GM18909 (cell line): ENCODE results near the gene SPRY4.
"Not testable (repeated sequence)": the region's sequence is repeated elsewhere in the genome, so short reads cannot be mapped to it uniquely, and the experiment has no call there.

ENCODE experiments used
- ATAC-seq: cut with Tn5 transposase; IDR thresholded peaks from one replicate; pipeline ENCODE4 v1.9.1; 2021; ENCODE audit warnings: mild to moderate bottlenecking; ENCODE audit not compliant: unreplicated experiment, poor library complexity

Gene SPRY4

DNA sequence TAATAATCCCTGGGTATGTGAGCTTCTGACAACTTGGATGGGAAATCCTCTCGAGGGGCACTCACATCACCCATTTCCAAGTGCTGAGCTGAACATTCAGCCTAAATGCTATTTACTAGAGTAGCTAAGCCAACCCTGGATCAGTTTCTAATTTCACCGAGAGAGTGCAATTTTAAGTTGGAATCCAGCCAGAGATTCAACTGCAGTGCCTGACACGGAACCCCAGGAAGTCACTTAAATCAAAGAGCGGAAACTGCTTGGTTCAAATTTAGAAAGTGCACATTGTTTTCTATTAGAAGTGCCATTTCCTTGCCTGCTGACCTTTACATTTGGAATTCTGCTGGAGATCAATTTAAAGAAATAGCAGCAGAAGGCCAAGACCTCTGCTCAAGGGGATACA is 8.8 kb downstream of the SPRY4 start:
- ATAC-seq = no peak

DNA sequence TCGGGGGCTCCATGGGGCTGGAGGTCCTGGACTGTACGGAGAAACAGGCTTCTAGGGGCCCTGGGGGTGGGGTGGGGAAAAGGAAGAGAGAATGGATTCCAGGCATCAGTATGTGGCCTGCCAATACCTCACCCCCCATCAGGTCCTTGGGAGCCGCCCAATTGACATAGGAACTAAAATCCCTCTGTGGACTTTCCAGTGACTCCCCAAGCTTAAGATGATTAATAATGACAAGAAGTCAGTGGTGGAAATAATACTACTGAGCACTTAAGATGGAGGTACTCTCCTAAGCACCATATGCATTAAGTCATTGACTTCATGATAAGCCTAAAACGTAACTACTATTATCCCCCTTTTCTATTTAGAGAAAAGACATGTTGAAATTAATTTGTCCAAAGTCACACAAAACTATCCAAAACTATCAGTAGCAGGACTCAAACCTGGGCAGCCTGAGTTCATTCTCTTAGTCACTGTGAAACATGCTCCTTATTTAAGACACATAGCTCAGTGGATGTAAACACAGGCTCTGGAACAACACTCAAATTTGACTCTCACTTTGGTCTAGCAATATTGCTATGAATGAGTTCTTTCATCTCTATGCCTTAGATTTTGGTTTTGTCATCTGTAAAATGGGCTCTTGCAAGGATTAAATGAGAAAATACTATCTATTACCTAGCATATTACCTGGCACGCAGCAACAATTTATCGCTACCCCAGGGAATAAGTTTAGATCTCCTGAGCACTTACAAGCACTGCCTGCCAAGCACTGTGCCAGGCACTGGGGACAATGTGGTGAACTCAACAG is 9.5 kb downstream of the SPRY4 start:
- no peak for ATAC-seq

DNA sequence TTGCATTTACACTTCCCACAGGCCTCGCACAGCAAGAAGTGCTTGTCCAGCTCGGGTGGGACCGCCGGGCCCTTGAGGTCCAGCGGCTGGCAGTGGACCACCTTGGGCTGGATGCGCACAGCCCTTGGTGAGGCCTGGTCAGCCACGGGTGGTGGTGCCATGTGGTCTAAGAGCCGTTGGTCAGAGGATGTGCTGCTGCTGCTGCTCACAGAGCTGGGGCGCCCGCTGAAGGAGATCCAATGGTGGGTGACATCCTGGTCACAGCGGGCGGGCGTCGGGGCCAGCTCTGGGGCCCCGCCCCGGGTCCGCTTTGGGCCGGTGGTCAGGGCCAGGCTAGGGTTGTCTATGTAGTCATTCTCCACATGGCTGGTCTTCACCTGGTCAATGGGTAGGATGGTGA is 10.2 kb downstream of the SPRY4 start:
- no peak for ATAC-seq

DNA sequence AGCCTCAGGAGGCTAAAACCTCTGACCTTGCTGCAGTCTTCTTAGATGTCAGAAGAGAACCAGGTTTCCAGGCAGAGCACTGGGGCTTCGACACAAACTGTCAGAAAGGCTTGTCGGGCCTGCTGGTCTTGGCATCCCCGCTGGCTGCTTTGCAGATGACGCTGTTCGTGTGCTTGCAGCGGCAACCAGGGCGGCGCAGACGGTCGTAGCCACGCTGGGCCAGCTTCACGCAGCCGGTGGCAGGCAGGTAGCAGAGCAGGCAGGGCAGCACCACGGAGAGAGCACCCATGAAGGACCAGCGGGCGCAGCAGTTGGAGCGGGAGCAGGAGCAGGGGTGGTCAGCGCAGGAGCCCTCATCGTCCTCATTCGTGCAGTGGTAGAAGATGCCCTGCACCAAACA is 10.7 kb downstream of the SPRY4 start:
- no peak for ATAC-seq

DNA sequence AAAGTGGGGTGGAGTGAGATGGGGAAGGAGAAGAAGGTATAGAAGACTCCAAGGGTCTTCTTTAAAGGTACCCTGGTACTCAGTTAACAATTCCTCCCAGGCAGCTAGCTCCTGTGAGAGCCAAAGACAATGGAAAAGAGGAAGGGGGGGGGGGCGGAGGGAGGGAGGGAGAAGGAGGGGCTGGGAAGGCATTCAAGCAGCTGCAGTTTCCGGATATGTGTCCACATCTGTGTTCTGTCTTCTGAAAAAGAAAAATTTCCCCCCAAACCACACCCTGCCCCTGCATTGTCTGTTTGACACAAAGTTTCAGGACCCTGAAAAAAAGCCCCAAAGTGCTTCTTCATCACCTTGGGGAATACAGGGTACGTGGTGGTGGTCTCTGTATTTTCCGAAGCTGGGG is 11.1 kb downstream of the SPRY4 start:
- ATAC-seq = no peak

DNA sequence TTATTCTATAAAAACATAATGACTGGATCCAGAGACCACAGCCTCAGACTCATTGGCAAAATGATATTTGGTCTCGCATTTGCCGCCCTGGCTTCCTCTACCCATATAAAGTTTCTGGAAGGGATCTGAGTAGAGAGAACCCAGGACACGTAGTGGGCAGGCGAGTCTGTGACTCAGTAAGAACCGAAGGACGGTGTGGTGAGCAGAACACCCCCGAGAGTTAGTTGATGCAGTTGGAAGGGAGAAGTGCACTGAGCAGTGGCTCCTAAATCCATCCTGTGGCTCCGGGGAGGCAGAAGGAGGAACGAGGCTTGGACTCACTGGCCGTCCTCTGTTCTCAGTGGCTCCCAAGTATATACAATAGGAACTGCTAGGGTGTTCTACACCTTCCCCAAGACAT is 11.5 kb downstream of the SPRY4 start:
- ATAC-seq = no peak

DNA sequence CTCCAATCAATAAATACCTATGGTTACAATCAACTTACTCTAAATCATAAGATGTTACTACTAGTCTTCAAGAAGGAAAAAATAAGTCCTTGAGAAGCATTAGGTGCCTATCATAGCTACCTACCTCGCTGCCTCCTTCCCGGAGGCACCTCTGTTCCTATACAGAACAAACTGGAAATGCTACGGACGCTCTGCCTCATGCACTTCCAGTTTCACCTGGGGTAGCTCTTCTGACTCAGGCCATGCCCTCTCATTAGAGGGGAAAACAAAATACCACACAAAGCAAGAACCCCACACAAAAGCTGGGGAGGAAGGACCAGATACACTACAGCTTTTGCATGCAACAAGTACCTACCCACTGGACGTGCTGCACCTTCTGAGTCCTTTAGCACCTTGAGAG is 12.4 kb downstream of the SPRY4 start:
- ATAC-seq = no peak

DNA sequence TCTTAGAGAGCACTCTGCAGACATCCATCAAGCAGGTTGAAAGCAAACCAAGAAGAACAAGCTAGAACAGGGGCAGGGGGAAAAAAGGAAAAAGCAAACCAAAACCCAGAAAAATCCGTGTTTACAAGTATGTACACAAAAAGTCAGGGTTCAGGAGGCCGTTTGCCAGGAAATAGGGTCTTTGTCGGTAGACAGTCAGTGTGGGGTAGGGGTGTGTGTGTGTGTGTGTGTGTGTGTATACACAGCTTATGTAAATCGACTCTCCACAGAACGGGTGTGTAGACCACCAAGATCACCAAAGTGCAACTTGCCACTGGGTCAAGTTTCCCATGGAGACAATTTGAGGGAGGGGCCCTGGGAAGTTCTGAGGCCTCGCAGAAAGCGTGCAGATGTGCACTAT is 13.1 kb downstream of the SPRY4 start:
- no peak for ATAC-seq

DNA sequence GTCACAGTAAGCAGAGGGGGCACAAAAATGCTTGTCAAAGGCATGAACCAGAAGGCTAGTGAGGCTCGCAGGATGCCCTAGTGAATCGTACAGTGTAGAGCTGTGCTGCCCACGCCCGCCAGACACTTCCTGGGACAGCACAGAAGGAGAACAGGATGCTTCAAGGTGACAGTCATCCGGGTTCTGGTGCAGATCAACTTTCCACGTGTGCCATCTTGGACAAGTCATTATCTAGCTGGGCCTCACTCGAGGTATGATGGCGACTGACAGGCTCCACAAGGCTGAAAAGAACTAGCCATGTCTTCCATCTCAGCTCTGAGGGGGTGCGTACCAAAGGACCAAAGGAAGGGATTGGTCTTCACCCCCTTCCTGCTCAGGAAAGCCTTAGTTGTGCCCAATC is 14.0 kb downstream of the SPRY4 start:
- ATAC-seq = no peak

DNA sequence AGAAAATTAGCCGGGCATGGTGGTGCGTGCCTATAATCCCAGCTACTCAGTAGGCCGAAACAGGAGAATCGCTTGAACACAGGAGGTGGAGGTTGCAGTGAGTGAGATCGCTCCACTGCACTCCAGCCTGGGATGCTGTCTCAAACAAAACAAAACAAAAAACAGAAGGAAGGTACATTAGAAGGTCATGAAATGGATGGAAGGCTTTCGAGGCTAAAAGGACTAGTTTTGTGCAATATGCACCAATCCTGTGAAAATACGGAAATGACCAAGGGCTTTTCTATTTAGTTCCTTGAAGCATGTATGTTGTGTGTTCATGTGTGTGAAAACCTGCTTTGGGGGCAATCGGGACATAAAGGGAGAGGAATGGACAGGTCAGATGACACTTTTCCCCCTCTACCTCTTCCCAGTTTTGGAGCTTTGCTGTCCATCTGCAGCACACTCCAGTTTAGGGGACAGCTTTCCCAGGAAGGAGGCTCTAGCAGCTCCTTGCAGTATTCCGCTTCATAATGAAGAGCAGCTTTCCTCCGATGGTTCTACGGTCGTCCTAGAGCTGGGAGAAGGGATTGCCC is 15.0 kb downstream of the SPRY4 start:
- ATAC-seq = no peak

DNA sequence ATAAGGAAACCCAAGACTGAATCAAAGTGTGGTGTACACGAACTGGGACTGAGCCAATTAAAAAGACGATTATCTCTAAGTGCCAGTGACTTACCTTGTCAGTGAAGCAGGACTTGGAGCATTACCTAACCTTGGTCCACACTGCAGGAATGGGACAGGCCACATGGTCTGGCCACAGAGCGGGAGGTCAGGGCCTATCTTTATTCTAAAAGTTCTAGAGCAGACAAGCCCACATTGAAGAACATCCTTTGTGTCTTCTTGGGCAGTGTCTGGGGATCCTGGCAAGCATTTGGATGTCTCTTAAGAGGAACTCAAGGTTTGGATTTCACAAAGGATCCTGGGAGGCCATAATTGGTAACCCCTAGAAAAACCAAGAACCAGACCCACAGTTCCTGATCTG is 16.5 kb downstream of the SPRY4 start:
- ATAC-seq = no peak

DNA sequence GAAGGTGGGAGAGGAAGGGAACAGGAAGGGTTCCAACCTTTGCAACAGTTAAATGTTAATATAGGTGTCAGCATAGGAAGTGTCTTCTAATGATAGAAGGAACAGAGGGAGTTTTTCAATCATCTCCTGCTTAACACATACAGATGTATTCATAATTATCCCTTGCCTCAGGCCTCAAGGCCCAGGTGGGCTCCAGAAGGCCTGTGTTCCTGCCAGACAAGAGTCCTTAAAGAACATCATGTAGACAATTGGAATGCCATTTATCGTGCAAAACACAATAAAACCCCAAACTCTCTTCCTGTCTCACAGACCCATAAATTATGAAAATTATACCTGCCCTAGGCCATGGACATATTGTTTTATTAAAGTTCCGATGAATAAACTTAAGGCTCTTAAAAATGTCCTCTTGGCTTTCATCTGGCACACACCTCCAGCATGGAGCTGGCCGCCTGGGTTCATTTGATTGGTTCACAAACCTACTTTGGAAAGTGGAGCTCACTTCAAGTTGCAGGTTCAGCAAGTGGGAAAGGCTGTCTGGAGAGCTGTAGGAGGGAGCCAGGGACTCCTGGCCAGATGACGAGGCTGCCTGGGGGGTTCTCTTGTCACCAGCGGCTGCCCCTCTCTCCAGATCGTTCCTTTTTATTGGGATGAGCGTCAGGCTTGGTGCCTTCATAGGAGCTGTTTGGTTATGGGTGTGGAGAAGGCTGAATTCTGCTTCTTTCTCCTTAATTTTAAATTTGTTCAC is 17.5 kb downstream of the SPRY4 start:
- no peak for ATAC-seq

DNA sequence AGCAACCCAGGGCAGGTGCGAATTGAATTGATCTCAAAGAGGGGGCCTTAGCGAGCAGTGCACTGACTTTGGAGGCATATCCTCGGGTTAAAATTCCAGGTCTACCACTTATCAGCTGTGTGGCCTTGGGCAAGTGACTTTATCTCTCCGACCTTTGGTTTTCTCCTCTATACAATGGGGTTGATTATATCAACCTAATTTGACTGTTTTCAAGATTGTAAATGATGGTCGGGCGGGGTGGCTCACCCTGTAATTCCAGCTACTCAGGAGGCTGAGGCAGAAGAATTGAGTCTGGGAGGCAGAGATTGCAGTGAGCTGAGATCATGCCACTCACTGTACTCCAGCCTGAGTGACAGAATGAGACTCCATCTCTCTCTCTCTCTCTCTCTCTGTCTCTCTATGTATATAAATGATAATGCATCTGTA is 18.7 kb downstream of the SPRY4 start:
- ATAC-seq = no peak

DNA sequence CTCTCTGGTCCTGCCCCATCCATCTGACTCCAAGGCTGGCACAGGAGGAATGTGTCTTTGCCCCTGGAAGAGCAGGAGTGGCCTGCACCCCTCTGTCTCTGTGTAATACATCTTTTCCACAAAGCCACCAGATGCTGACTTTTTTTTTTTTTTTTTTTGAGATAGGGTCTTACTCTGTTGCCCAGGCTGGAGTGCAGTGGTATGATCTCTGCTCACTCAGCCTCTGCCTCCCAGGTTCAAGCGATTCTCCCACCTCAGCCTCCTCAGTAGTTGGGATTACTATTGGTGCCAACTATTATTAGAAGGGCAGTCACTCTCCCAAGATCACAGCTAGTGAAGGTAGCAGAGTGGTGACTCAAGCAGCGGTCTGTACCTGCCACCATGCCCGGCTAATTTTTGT is 19.6 kb downstream of the SPRY4 start:
- ATAC-seq = no peak

DNA sequence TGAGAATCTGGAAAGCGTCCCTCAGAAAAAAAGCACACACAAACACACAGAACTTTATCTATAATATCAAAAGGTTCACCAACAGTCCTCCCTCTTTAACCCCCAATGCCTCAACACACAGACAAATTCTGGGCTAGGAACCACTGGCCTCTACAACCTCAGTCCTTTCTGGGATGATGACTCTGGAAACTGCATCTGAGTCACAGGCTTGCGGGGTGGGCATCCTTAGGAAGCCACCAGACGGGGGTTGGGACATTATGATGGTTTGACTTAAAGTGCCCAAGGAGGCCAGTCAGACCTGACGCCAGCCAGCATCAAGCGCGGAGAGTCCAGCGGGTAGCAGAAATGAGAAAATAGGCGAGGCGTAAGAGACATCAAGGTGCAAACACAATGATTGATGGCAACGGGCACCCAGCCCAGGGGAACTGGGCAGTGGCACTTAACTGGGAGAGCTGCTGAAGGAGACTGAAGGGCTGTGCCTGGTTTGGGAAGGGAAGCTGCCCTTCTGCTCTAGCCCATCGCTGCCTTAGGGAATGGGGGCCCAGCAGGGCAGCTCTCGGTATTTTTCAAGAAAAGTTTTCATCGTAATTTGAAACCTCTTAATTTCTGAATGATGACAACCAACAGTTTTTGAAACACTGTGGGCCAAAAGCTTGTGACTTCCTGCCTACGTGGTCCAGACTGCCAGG is 20.7 kb downstream of the SPRY4 start:
- no peak for ATAC-seq

DNA sequence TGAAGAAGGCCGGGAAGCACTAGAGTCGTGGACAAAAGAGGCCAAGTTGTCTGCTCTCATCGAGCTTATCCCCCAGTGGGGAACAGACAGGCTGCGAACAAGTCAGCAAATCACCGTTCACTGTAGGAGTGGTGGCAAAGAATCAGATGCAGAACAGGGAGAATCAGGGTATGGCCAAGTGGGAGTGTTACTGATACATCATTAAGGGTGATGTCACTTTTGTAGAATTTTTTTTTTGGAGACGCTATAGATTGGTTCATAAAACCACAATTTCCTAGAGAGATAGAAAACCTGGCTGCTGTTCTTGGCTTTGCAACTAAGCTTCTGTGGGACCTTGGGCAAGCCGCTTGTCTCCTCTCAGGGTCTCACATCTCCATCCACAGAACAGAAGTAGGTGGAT is 21.3 kb downstream of the SPRY4 start:
- no peak for ATAC-seq

DNA sequence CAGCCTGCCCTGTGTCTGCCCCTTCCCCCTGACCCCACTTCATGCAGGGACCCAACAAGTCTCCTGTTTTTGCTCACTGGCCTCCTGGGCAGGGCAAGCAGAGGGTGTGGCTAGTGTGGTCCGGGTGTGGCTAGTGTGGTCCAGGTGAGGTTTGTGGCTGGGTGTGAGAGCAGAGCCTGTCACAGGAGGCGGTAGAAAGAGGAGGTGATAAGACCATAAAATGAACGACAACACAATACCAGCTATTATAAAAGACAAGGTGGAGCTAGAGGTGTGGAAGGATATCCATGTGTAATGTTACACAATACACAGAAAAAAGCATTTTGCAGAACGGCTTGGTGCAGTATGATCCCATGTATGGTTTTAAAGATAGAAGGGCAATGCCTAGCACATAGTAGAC is 23.3 kb downstream of the SPRY4 start:
- no peak for ATAC-seq

DNA sequence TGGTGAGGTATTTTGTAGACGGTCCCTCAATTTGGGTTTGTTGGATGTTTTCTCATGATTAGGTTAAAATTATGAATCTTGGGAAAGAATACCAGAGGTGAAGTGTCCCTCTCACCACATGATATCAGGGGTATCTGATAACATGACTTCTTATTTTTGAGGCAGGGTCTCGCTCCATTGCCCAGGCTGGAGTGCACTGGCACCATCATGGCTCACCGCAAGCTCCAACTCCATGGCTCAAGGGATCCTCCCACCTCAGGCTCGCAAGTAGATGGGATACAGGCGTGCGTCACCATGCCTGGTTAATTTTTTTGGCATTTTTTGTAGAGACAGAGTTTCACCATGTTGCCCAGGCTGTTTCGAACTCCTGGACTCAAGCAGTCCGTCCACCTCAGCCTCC is 24.1 kb downstream of the SPRY4 start:
- ATAC-seq = no peak

DNA sequence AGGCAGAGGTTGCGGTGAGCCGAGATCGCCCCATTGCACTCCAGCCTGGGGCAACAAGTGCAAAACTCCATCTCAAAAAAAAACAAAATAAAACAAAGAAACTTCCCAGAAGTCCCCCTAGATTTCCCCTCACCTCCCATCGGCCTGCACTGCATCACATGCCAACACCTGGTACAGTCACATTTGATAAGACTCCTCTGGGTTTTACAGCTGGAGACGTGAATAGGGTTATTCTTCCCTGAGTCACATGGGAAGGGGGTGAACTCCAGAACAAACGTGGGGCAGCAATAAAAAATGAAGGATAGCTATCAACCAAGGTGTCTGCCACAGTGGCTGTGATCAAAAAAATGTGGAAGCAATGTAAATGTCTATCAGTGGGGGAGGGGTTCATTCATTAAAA is 26.0 kb downstream of the SPRY4 start:
- ATAC-seq = no peak

DNA sequence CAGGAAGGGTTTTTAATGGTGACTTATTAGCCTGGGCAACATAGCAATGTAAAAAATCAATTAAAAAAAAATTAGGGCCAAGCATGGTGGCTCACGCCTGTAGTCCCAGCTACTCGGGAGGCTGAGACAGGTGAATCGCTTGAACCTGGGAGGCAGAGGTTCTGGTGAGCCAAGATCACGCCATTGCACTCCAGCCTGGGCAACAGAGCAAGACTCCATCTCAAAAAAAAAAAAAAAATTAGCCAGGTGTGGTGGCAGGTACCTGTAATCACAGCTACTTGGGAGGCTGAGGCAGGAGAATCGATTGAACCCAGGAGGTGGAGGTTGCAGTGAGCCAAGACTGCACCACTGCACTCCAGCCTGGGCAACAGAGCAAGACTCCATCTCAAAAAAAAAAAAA is 27.0 kb downstream of the SPRY4 start:
- not testable (repeated sequence) for ATAC-seq

DNA sequence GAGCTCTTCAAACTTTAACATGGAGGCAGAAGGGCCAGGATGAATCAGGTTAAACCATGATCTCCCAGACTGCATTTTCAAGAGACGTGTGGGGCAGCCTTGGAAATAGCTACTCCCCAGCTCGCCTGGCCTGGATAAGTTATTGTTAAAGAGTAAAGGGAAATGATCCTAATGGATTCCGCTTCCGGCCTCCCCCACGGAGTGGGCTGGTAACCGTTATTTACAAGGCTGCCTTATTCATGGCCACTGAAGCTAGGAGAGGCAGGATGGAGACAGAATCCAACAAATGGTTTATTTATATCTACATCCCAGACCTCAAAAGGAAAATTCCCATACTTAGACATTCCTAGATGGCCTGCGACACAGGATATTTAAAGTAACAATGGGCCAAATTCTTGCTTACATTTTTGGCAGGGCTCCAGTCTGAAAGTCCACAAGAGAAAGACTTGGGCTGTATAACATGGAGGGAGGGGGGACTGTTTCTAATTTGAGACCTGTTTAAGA is 27.9 kb downstream of the SPRY4 start:
- ATAC-seq = no peak
